HK-2 (cell line): ENCODE results near the gene HRH4.

Experiments
- DNase-seq: peaks from one replicate; pipeline ENCODE4 v3.0.0-alpha.2; 2018; ENCODE audit not compliant: unreplicated experiment

HRH4 gene

GRCh38 chr18:24466771-24467170, 6.3 kb downstream of the HRH4 start:
- DNase-seq: no peak

DNA sequence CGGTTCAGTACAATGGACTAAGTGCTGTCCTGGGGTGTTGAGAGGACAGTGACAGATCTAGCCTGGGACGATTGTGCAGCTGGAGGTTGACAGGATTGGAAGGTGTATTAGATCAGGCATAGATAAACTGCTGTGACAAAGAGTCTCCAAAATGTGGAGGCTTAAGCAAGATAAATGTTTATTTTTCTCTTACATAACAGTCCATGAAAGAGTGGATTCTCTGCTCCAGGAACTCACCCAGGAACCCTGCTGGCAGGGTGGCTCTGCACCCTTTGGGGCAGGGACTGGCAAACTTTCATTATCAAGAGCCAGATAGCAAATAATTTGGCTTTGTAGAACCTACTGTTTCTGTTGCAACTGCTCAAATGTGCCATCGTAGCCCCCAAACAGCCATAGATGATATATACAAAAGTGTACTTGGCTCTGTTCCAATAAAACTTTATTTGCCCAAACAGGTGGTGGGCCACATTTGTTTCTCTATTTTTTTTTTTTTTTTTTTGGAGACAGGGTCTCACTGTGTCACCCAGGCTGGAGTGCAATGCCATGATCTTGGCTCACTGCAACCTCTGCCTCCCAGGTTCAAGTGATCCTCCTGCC, 9.7 kb downstream of the HRH4 start:
- no peak for DNase-seq

GRCh38 chr18:24470805-24471204, 10.4 kb downstream of the HRH4 start:
- DNase-seq: no peak

GRCh38 chr18:24472591-24472990, 12.2 kb downstream of the HRH4 start:
- no peak for DNase-seq

- no peak for DNase-seq
Measured at GRCh38 chr18:24474406-24474805, 14.0 kb downstream of the HRH4 start.

- DNase-seq: no peak
Measured at GRCh38 chr18:24475926-24476589, 15.6 kb downstream of the HRH4 start.

GRCh38 chr18:24479371-24479770, 18.9 kb downstream of the HRH4 start:
- no peak for DNase-seq

DNA sequence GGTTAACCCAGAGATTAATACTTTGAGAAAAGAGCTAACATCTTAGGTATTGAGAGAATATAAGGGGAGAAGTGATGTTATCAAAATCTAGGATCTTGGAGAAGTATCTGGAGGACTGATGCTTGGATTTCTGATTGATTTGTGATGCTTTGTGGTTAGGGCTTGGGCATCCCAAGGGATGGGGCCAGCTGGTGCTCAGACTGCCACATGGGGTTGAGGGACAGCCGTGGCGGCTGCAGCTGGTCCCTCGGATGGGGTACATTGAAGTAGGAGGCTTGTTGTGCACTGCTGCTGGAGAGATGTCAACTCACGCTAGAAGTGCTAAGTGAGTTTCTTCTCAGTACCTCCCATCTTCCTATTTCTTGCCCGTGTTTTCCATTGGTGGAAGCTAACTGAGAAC, 22.4 kb downstream of the HRH4 start:
- no peak for DNase-seq

GRCh38 chr18:24485681-24486080, 25.2 kb downstream of the HRH4 start:
- DNase-seq: no peak

- no peak for DNase-seq
Measured at GRCh38 chr18:24486684-24487083, 26.2 kb downstream of the HRH4 start.

- no peak for DNase-seq
Measured at GRCh38 chr18:24488824-24489493, 28.5 kb downstream of the HRH4 start.

DNA sequence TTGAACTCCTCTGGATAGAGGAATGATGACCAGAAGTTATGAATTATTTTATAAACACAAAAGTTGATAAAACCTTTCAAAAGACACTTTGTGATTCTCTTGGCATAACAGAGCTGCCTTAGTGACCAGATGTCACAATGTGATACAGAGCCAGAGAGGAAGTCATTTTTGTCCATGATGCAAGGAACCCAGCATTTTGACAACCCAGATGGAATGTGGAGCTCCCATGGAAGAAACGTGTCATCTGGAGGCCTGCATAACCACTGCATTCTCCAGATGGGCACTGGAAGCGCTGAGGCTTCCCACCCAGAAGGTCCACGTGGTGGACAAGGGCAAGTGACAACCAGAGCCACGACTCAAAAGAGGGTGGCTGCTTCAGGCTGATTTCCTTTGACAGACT, 30.1 kb downstream of the HRH4 start:
- no peak for DNase-seq

DNA sequence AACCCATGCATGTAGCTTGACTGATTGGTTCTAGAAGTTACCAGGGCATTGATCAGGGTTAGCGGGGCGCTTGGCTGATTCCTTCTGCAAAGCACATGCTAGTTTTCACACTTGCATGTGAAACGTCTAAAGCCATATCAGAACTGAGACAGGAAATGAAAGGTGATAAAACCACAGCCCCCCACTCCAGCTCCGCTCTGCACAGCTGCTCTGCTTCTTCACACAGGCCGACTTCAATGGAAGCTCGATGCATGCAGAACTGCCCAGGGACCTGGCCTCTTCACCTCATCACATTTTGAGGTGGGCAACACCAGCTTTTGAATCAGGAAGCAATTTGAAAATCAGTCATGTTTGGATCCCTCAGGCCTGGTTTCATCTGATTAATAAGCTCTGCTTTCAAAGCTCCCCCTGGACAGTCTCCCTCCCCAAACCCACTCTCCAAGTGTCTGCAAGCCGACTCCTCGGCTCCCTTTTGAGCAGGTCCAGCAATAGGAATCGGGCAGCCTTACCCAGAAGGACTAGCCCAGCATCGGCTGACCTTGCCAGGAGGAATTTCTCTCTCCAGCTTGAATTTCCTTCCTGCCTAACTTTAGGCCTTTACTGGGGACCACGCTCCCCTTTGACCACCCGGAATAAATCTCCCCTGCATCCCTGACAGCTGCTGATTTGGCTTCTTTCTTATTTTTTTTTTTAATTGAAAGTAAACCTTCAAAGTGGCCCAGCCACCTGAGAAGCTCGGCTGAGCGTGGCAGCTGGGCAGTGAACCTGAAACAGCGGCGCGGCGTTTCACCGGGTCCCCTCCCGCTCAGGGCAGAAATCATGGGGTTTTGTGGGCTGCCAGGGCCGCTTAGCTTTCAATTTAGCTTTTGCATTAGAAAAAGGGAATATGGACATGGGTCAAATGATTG, 31.7 kb downstream of the HRH4 start:
- no peak for DNase-seq

DNA sequence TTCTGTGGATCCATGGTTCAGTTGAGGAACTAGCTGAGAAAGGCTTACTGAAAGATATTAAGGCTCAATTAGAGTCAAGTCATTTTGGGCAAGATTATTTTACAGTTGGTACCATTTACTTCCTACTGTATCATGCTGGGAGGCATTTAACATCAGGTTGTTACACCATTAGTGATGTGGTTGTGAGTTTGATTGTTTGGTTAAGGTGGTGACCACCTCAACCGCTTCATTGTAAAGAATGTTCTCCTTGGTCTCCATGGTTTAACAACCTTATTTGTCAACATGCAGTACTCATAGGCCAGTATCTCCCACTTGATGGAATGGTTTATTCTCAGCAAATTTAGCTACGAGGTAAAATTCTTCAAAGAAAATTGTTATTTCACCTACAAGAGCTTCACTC, 34.1 kb downstream of the HRH4 start:
- DNase-seq: no peak

DNA sequence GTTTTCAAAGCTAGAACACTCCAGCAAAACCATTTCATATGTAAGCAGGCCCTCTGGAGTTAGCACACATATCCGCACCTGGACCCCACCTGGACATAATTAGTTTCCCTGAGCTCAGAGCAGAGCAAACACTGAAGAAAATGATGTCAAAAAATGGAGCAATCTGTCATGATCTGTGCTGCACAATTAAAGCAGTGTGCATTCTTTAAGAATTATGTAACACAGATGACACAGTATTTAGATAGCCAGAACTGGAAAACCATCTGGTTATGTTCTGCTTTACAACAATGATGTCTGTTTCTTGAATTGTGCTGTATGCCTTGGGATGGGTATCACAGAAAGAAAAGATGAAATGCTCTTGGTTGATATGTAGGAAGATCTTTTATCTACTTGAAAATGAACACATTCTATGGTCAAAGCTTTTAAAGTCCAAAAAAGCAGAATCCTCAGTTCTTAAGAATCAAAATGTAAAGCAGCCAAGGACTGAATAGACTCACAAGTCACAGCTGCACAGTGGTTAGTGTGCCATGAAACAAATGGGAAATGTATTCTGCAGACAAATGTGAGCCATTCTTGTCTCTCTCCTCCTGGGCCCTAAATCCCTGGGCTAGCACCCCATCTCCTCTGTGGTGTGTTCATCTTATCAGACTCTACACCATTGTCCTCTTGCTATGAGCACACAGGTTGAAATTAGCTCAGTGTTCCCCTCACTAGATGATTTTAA, 36.8 kb downstream of the HRH4 start:
- DNase-seq: no peak

- DNase-seq: no peak
Measured at GRCh38 chr18:24499814-24500213, 39.4 kb downstream of the HRH4 start.

- no peak for DNase-seq
Measured at GRCh38 chr18:24500217-24500616, 39.8 kb downstream of the HRH4 start.

- no peak for DNase-seq
Measured at GRCh38 chr18:24500766-24501165, 40.3 kb downstream of the HRH4 start.

DNA sequence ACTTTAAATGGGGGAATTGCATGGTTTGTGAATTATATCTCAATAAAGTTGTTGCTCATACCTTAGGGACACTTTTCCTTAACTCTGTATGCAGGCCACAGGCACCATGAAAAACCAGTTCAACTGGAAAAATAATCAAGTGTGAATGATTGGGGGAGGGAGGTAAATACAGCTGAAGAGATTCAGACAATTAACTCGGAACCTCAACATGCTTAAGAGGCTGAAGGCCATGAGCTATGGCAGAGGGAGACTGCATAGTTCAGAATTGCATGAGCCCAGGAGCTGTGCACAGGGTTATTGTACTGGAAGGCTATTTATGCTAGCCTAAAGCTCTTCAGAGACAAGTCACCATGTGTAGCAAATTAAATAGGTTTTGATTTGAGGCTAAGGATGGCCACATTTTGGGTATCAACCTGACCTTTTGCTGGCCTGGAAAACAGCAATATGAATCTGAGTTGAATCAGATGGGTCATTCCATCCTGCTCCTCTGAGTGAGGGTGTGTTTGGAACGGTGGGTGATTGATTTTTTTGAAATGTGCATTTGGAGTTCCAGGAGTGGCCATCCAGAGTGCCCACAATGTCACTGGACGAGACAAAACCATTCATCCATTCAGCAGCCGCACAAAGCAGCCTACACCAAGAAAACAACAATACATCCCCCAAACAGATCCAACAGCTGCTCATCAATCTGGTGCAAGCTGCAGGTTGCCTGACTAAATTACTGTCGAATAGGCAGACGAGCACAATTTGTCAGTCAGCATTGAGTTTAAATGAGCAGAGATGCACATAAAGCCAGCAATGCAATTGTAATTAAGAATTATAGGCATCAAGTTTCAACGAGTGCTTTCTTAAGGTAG, 42.5 kb downstream of the HRH4 start:
- no peak for DNase-seq

DNA sequence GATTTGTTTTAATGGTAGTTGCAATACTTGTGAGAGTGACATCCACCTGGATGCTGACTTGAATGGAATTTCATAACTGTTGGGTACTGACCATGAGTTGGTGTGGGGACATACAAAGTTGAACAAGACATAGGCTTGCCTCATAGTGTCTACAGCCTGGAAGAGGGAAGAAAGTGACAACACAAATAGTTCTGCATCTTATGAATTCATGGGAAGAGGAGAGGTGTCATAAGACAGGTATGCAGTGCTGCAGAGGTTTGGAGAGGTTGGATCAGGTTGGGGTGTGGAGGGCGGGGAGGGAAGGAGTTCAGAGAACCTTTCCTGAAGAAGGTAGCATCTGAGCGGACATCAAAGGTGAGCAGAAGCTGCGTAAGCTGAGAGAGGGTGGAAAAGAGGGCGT, 44.0 kb downstream of the HRH4 start:
- no peak for DNase-seq

DNA sequence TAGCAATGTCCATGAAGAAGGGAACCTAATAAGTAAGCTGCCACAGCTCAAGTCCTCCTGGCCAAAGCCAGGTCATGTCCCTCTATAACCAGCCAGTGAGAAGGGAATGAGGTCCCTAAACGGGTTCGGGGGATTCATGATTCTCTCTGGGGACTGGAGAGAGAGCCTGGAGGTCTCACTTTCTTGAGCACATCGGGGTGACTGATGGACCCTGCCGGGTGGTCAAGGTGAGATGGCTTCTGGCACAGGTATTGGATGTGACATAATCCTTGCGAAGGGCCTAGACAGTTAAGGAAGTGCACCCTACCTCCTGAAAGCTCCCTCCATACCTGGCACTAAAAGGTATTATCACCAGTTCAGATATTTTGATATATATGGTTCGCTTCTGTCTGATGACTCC, 45.7 kb downstream of the HRH4 start:
- no peak for DNase-seq
